ENCODE measurements around the gene TCF4.

TCF4 gene

DNA sequence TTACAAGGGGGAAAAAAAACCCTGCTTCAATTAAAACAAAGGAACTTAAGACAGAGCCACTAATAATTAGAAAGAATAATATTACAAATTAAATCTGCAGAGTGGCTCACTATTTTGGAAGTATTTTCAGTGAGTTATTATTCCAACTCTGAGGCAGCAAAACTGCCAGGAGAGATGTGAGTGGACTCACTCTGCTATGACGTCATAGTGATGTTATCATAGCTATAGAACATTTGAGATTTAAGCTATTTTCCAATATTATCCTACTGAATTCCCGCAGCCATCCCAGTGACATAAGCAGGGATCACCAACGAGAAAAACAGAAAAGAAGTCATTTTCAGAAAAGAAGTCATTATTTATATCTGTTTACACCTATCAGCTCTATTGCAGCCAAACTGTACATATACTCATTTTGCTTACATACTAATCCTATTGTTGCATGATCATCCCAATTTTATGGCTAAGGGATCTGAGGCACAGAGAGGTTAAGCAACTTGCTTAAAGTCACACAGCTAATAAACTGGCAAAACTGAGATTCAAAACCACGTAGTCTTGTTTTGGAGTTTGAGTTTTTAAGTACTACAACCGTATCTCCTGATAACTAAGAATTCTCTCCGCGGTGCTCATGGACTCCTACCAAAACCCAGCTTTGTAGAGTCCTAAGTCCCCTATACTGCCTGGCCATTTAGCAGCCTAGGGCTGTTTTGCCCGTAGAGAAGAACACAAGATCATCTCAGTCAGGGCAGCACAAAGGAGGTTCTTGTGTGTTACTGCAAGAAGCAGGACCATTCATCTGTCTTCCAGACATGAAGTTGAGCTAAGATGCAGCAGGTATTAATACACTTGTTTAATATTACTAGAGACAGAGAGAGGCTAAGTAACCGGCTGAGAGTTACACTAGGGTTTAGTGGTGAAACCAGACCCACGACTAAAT, 299.8 kb downstream of the TCF4 start:
- DNase-seq (no peak), ATAC-seq (replicated peaks) (no peak)
- H3K27ac Mint-ChIP-seq: no peak overlapping the region
- H3K27me3 Mint-ChIP-seq: no peaks in the 10 kb centered on the region
- no peak overlapping the region for H3K4me3 Mint-ChIP-seq
- H3K9me3 Mint-ChIP-seq: no peaks in the 10 kb centered on the region
- no peaks in the 10 kb centered on the region for H3K4me1 Mint-ChIP-seq (ENCODE audit: low read depth in 2 of 2)
- H3K36me3 Mint-ChIP-seq (ENCODE audit: insufficient read depth): no peaks in the 10 kb centered on the region

DNA sequence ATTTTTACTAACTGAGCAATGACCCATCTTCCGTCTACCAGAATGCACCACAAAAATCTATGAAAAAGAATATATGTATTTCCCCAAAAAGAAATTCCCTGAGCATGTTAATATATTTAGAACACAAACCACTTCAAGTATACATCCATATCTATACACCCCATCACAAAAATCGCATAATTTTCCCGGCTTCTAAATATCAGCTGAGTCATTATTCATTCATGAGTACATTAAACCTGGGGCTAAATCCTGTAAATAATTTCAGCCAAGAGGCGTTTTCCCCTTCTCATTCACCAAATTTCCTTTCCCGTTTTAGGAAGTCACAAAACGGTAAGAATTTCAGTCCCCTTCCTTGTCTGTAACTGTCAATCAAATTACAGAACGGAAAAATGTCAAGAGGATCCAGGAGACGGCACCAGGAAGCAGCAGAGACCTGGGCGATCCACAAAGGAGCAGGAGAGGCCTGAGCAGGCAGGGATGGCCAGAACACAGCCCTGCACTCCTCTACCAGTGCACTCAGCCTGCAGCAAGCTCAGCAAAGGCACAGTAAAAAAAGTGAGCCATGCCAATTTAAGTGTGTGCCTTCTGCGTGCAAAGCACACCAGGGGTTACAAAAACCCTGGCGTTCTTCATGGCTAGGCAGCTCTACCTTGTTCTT, 300.7 kb downstream of the TCF4 start:
- H3K27ac Mint-ChIP-seq: no peak overlapping the region
- no peaks in the 10 kb centered on the region for H3K4me1 Mint-ChIP-seq (ENCODE audit: low read depth in 2 of 2)
- no peak overlapping the region for H3K4me3 Mint-ChIP-seq
- no peaks in the 10 kb centered on the region for H3K27me3 Mint-ChIP-seq
- no peaks in the 10 kb centered on the region for H3K36me3 Mint-ChIP-seq (ENCODE audit: insufficient read depth)
- no peaks in the 10 kb centered on the region for H3K9me3 Mint-ChIP-seq
- DNase-seq (no peak), ATAC-seq (replicated peaks) (no peak)

DNA sequence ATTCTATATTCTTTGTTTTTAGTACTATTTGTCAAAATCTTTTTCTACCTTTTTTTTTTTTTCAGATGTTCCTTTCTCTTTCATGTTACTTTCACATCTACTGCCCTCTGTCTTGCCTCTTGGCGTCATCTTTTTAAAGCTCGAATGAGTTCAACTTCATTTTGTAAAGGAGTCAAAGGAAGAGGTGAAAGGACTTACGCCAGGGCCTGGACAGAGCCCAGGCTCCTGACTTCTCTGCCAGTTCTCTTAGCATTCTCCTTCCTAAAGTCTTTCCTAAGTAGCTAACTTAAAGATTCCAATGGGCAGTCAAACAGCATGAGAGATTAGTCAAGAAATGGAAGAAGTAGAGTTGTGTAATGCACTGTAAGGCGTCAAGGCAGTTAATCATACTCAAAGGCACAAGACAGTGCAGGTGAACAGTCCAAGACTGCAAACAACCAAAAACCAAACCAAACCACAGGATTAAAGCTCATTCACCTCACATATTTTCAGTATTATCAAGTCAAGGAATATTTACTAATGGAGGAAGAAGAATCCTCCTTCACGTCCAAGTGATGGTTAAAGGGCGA, 301.7 kb downstream of the TCF4 start:
- Mint-ChIP-seq H3K9me3 (no peaks in the 10 kb centered on the region), H3K4me3 (no peak overlapping the region), H3K36me3 (ENCODE audit: insufficient read depth) (no peaks in the 10 kb centered on the region), H3K27me3 (no peaks in the 10 kb centered on the region), H3K4me1 (ENCODE audit: low read depth in 2 of 2) (no peaks in the 10 kb centered on the region), H3K27ac (no peak overlapping the region)
- DNase-seq (no peak), ATAC-seq (replicated peaks) (no peak)

DNA sequence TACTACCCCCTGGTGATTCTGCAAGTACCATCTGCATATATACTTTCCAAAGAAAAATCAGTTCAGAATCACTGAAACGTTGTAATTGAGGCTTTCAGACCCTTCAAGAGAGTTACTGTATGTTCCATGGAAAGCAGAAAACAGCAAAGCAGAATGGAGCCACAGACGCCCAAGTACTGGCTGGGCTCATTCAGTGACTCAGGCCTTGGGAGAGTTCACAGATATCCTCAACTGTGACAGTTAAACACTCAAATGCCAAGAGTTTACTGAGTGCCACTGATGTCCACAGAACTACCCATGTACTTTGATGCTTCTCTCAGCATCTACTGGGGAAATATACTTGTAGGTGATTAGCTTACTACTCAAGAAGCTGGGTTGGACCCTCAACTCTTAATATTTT, 303.4 kb downstream of the TCF4 start:
- H3K36me3 Mint-ChIP-seq (ENCODE audit: insufficient read depth): no peaks in the 10 kb centered on the region
- H3K27me3 Mint-ChIP-seq: no peaks in the 10 kb centered on the region
- no peak overlapping the region for H3K27ac Mint-ChIP-seq
- no peaks in the 10 kb centered on the region for H3K9me3 Mint-ChIP-seq
- DNase-seq (no peak), ATAC-seq (replicated peaks) (no peak)
- no peaks in the 10 kb centered on the region for H3K4me1 Mint-ChIP-seq (ENCODE audit: low read depth in 2 of 2)
- no peak overlapping the region for H3K4me3 Mint-ChIP-seq

DNA sequence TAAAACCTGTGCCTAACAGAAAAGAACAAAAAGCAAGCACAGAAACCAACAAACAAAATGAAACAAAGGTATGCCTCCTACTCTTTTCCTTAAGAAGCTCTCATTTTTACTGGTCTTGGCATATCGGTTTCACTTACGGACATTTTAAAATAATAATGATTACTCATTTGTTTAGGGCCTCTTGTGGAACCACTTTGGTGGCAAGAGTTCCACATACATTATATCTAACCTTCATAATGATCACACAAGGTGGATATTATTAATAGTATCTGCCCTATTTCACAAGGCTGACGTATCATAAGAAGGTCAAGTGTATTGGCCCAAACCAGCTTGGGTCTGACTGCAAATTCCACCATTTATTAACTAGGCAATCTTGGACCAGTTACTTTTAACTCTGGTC, 304.7 kb downstream of the TCF4 start:
- Mint-ChIP-seq H3K27me3 (no peaks in the 10 kb centered on the region), H3K9me3 (no peaks in the 10 kb centered on the region), H3K4me1 (ENCODE audit: low read depth in 2 of 2) (no peaks in the 10 kb centered on the region), H3K36me3 (ENCODE audit: insufficient read depth) (no peaks in the 10 kb centered on the region), H3K4me3 (no peak overlapping the region), H3K27ac (no peak overlapping the region)
- ATAC-seq (replicated peaks) (no peak), DNase-seq (no peak)

DNA sequence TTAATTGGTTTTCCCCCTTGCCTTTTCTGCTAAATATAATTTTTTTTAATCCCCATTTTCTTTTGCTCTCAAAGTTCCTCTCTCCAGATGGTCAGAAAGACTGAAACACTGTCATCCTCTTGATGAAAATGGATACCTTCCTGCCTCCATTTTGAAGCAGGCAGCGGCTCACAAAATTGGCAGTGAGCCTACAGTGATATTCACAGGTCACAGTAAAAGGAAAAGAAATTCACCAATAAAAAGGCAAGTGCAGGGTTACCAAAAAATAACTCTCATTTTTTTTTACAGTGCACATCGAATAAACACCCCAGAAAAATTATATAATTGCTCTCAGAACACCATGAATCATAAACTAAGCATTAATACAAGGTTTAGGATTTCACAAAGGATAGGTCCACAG, 307.5 kb downstream of the TCF4 start:
- no peak for DNase-seq

DNA sequence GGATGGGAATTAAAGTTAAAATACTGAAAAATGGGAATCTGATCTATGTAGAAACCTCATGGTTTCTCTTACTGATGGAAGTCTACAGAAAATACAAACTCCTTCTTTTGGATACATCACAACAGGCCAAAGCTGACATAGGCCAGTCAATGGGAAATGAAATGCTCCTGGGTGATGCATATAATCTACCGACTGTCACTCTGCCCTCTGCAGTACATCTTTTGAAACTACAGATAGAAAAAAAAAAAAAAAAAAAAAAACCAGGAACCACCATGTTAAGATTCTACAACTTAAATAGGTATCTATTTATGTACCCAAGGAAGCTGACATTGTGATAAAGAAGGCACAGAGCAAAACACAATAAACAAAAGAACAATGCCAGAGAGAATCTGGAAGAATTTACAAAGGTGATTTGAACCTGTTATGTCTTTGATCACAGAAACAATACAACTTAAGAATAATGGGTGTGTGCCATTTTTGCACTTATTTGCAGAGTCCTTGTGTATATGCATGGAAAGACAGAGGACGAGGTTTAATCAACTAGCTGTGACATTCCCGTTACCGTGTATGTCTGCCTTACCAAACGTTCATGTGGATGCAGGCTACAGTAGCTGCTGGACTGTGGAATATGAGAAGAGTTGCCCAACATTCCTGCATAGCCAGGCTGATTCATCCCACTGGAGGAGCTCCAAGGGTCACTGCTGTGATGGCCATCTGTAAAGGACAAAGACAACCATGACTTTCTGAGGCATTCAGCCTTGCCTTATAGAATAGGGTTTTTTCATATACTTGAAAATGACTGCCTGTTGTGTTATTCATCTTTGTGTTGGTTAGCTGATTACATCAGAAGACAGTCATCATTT, 312.7 kb downstream of the TCF4 start:
- H3K27ac Mint-ChIP-seq: no peak overlapping the region

More for the DNA sequence above, 307.5 kb downstream of the TCF4 start:
- no peak for ATAC-seq (replicated peaks)
- Mint-ChIP-seq H3K27me3 (no peaks in the 10 kb centered on the region), H3K9me3 (no peaks in the 10 kb centered on the region), H3K4me1 (ENCODE audit: low read depth in 2 of 2) (no peaks in the 10 kb centered on the region), H3K4me3 (no peak overlapping the region), H3K27ac (no peak overlapping the region), H3K36me3 (ENCODE audit: insufficient read depth) (no peaks in the 10 kb centered on the region)

DNA sequence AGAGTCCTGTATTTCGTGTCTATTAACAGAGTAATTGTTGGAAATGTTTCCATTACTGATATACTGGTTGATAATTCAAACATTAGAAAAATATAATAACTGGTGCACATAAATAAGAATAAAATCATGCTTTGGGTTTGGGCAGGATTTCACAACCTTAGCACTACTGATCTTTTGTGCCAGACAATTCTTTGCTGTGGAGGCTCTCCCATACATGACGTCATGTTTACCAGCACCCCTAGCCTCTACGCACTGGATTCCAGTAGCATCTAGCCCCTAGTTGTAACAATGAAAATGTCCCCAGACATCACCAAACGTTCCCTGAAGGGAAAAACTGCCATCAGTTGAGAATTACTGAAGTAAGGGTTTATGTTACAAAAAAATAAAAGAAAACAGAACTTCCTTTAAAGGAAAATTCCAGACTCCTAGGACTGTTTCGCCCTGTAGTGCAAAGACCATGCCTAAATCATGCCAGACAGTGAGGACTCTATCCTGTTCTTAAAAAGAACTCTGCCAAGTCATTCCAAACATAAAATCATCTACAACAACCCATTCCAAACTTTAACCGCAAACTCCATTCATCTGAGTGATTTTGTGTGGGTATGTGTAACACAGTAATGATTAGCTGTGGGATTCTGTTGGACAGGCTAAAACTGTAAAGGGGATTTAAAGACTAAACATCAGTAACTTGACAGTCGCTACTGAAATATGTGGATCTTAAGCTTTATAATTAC, 315.3 kb downstream of the TCF4 start:
- no peak overlapping the region for H3K27ac Mint-ChIP-seq
- peaks cover 5 to 7% of the 10 kb centered on the region in 2 donors for H3K9me3 Mint-ChIP-seq
- no peaks in the 10 kb centered on the region for H3K4me1 Mint-ChIP-seq (ENCODE audit: low read depth in 2 of 2)
- no peaks in the 10 kb centered on the region for H3K27me3 Mint-ChIP-seq
- DNase-seq (no peak), ATAC-seq (replicated peaks) (no peak)
- no peak overlapping the region for H3K4me3 Mint-ChIP-seq
- H3K36me3 Mint-ChIP-seq (ENCODE audit: insufficient read depth): peaks cover 3% of the 10 kb centered on the region

More for the DNA sequence above, 312.7 kb downstream of the TCF4 start:
- H3K27me3 Mint-ChIP-seq: no peaks in the 10 kb centered on the region
- no peak for DNase-seq
- no peak overlapping the region for H3K4me3 Mint-ChIP-seq
- peaks cover 0 to 3% of the 10 kb centered on the region in 2 donors for H3K9me3 Mint-ChIP-seq
- no peak for ATAC-seq (replicated peaks)
- no peaks in the 10 kb centered on the region for H3K36me3 Mint-ChIP-seq (ENCODE audit: insufficient read depth)
- H3K4me1 Mint-ChIP-seq (ENCODE audit: low read depth in 2 of 2): no peaks in the 10 kb centered on the region

DNA sequence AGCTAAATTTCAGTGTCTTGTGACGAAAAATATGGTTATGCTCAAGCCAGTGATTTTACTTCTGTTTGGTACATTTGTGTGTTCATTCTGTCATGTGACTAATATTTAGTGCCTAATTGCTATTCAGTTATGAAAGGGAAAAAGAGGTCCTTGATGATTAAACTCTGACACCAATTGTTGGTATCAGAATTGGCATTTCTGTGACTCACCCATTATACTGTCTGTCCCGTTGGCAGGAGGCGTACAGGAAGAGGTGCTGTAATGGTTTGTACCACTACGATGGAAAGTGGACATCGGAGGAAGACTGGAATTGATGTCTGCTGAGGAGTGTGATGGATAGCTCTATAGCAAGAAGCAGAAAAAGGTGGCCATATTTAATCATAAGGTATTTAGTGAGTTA, 318.4 kb downstream of the TCF4 start:
- H3K27me3 Mint-ChIP-seq: no peaks in the 10 kb centered on the region
- H3K36me3 Mint-ChIP-seq (ENCODE audit: insufficient read depth): peaks cover 3% of the 10 kb centered on the region
- H3K4me3 Mint-ChIP-seq: no peak overlapping the region
- ATAC-seq (replicated peaks) (no peak), DNase-seq (no peak)
- H3K4me1 Mint-ChIP-seq (ENCODE audit: low read depth in 2 of 2): no peaks in the 10 kb centered on the region
- peaks cover 7% of the 10 kb centered on the region in 2 donors for H3K9me3 Mint-ChIP-seq
- no peak overlapping the region for H3K27ac Mint-ChIP-seq

DNA sequence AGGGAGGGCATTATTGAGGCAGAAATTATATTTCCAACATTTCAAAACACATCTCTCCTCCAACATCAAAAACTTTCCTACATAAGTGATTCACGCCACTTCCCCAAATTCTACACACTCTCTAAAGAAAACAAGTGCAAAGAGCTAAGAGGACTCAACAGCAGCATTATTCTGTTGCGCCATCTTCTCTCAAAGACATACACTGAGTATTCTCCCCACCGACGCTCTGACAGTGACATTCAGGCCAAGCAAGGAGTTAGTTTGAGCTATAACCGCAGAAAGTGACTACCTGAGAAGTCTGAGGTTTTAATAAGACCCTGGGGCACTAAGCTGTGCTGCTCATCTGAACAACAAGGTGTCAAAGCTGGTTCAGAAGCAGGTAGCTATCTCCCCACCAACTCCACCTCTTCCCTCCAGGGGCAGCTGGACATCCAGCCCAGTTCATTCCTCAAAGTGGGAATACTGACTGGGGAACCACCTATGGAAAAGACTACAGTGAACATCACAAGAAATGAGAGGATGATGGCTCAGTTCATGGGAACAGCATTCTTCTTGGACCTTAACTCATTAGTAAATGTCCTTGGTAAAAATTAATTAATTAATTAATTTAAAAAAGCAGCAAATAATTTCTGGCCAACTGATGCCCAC, 319.2 kb downstream of the TCF4 start:
- Mint-ChIP-seq H3K9me3 (peaks cover 7% of the 10 kb centered on the region in 2 donors), H3K27me3 (no peaks in the 10 kb centered on the region), H3K4me3 (no peak overlapping the region), H3K36me3 (ENCODE audit: insufficient read depth) (peaks cover 3% of the 10 kb centered on the region), H3K27ac (no peak overlapping the region), H3K4me1 (ENCODE audit: low read depth in 2 of 2) (no peaks in the 10 kb centered on the region)
- no peak for ATAC-seq (replicated peaks)
- no peak for DNase-seq

DNA sequence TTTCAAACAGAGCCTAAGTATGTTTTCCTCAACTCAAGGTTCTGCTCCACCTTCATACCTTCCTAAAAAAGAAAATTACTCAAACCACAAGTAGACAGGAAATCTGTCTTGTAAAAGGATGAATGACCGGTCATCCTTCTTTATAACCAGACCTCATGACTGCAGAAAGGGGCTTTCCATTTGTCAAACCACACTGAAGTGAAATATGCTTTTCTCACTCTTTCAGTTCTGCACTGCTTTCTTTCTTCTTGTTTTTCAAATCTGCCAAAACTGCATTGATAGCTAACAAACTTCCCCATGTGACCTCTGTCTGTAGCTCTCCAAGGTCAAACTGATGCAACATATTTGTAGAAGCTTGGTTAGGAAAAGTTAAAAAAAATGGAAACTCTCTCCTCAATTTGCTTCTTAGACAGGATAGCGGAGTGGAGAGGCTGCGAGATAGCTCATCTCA, 319.8 kb downstream of the TCF4 start:
- Mint-ChIP-seq H3K4me3 (no peak overlapping the region), H3K9me3 (peaks cover 7% of the 10 kb centered on the region in 2 donors), H3K36me3 (ENCODE audit: insufficient read depth) (peaks cover 3% of the 10 kb centered on the region), H3K27ac (no peak overlapping the region), H3K4me1 (ENCODE audit: low read depth in 2 of 2) (no peaks in the 10 kb centered on the region), H3K27me3 (no peaks in the 10 kb centered on the region)
- DNase-seq (no peak), ATAC-seq (replicated peaks) (no peak)

DNA sequence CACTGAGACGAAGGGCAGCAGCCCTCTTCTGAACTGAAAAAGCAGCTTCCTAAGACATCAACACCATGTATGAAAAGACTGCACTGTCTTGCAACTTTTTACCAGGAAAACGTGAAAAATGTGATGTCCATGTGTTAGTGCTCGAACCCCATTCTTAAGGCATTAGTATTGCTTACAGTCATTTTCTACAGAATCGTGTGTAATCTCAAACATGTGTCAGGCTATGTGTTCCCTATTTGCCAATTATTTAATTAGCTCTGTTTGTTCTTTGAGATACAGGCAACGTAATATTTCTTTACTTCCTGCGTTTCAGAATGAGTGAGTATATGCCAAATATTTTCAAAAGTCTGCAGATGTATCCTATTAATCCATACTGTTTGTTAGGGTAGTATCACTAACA, 321.0 kb downstream of the TCF4 start:
- ATAC-seq (replicated peaks) (no peak), DNase-seq (no peak)
- Mint-ChIP-seq H3K36me3 (ENCODE audit: insufficient read depth) (peaks cover 3% of the 10 kb centered on the region), H3K27me3 (no peaks in the 10 kb centered on the region), H3K9me3 (peaks cover 7% of the 10 kb centered on the region in 2 donors), H3K4me3 (no peak overlapping the region), H3K27ac (no peak overlapping the region), H3K4me1 (ENCODE audit: low read depth in 2 of 2) (no peaks in the 10 kb centered on the region)
